Thymus (tissue), 11 donors: ENCODE data around the gene SNAI1. TPM values are rescaled to one million over a fixed set of nuclear protein-coding genes. Genes with fewer than 3 reads are reported as not detected.
"Not testable (repeated sequence)": the region's sequence is repeated elsewhere in the genome, so short reads cannot be mapped to it uniquely, and the experiment has no call there.

Experiments
- DNase-seq, 9 donors: peaks; one replicate each; pipeline ENCODE4 v3.0.0-alpha.2; 2013; ENCODE audit warnings: low spot score in 9 of 9, low read depth in 6 of 9, missing footprints in 1 of 9
- H3K27ac ChIP-seq, 2 donors: one replicate each; pipeline ENCODE4 v1.5.1; 2013; ENCODE audit warnings: control low read depth in 1 of 2, low read depth in 1 of 2, low read length in 1 of 2, mild to moderate bottlenecking in 1 of 2, moderate library complexity in 1 of 2
- H3K27me3 ChIP-seq, 2 donors: one replicate each; pipeline ENCODE4 v1.5.1; 2013; ENCODE audit warnings: low read length in 1 of 2; ENCODE audit not compliant: control insufficient read depth in 2 of 2, insufficient read depth in 1 of 2
- H3K36me3 ChIP-seq, 2 donors: one replicate each; pipeline ENCODE4 v1.5.1; 2013; ENCODE audit warnings: low read length in 1 of 2, mild to moderate bottlenecking in 1 of 2, moderate library complexity in 1 of 2; ENCODE audit not compliant: control insufficient read depth in 2 of 2, insufficient read depth in 2 of 2
- H3K4me1 ChIP-seq, 2 donors: one replicate each; pipeline ENCODE4 v1.5.1; 2013; ENCODE audit warnings: low read length in 2 of 2; ENCODE audit not compliant: control insufficient read depth in 2 of 2, insufficient read depth in 2 of 2
- H3K4me3 ChIP-seq, 2 donors: one replicate each; pipeline ENCODE4 v1.5.1; 2013; ENCODE audit warnings: low read length in 2 of 2, control low read depth in 1 of 2, mild to moderate bottlenecking in 1 of 2
- H3K9me3 ChIP-seq, 2 donors: one replicate each; pipeline ENCODE4 v1.5.1; 2013; ENCODE audit warnings: low read length in 1 of 2, mild to moderate bottlenecking in 1 of 2; ENCODE audit not compliant: control insufficient read depth in 2 of 2, insufficient read depth in 1 of 2
- WGBS: extraction: QIAGEN DNeasy Blood & Tissue Kit; methylation state at CpG from one replicate; pipeline ENCODE4 v1.1.7; 2013; 5-methylcytosine and 5-hydroxymethylcytosine counted together
- polyA plus RNA-seq: library from polyadenylated mRNA; stranded (reverse); fragments of 200-250 nt; gene quantifications from one replicate; pipeline ENCODE4 v1.2.3, GENCODE V29; 2013
- total RNA-seq: library from RNA; stranded (reverse); fragments of 120-200 nt; gene quantifications from one replicate; pipeline ENCODE4 v1.2.4, GENCODE V29; 2013
- donor health status: healthy.

The SNAI1 gene
- total and polyA plus RNA-seq, 2 donors, result 0.33 to 5.5 TPM

DNA sequence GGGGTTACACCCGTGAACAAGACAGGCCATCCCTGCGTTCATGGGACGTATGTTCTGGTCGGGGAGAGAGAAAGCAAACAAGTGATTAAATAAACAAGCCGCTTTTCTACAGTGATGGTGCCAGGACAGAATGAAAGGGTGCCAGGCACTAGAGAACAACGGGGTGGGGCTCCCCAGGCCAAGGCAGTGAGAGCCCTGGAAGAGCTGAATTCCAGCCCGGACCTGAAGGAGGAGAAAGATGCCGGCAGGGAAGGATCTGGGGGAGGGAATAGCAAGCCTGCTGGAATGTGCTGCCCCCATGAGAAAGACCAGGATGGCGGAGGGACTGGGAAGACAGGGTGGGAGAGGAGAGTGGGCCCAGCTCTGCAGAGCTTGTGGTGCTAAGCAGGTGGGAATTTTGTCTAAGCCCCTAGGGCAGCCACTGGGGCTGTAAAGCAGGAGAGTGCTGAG is 7.5 kb downstream of the SNAI1 start:
- Histone ChIP-seq H3K36me3 (no peaks in the 10 kb centered on the region), H3K27me3 (peaks cover 0 to 1% of the 10 kb centered on the region in 2 donors), H3K4me3 (no peak overlapping the region), H3K9me3 (no peaks in the 10 kb centered on the region), H3K4me1 (peaks cover 0 to 12% of the 10 kb centered on the region in 2 donors), H3K27ac (no peak overlapping the region)
- no peak for DNase-seq
- WGBS, result 92% methylated on average over 9 of the region's 9 CpGs

DNA sequence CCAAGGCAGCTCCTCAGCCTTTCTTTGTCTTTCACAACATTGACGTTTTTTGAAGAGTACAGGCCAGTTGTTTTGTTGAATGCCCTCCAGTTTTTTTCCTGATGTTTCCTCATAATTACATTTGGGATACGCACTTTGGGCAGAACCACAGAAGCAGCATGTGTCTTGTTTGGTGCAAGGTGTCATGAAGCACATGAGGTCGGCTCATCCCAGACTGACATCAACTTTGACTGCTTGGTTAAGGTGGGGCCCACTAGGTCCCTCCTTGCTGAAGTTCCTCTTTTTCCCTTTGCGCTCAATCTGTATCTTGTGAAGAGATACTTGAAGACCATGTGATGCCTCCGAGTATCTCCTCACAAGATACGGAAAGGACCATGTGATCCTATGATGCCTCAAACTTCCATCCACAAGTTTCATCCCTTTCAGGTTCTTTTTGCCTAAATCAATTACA is 10.5 kb downstream of the SNAI1 start:
- WGBS, result 23% methylated on average over 6 of the region's 6 CpGs
- DNase-seq, result no peak
- Histone ChIP-seq H3K27ac (no peak overlapping the region), H3K27me3 (no peaks in the 10 kb centered on the region), H3K9me3 (no peaks in the 10 kb centered on the region), H3K36me3 (no peaks in the 10 kb centered on the region), H3K4me1 (peaks cover 0 to 12% of the 10 kb centered on the region in 2 donors), H3K4me3 (no peak overlapping the region)

DNA sequence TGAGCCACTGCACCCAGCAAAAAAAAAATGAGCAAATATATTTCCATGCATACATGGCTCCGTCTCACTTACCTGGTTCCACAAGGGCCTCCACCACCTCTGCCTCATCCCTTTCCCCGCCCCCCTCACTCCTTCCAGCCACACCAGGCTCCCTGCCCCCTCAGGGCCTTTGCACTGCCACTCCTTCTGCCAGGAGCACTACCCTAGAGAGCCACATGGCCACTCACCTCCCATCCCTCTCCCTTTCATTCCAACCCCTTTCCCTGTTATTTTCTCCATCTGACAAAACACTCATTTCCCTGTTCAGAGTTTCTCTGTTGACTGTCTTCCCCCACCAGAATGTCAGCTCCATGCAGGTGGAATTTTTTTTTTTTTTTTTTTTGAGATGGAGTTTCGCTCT is 12.8 kb downstream of the SNAI1 start:
- Histone ChIP-seq H3K27ac (no peak overlapping the region), H3K4me1 (peaks cover 0 to 3% of the 10 kb centered on the region in 2 donors), H3K27me3 (no peaks in the 10 kb centered on the region), H3K36me3 (no peaks in the 10 kb centered on the region), H3K9me3 (no peaks in the 10 kb centered on the region), H3K4me3 (no peak overlapping the region)
- WGBS, result 95% methylated on average over 3 of the region's 3 CpGs
- DNase-seq, result no peak

DNA sequence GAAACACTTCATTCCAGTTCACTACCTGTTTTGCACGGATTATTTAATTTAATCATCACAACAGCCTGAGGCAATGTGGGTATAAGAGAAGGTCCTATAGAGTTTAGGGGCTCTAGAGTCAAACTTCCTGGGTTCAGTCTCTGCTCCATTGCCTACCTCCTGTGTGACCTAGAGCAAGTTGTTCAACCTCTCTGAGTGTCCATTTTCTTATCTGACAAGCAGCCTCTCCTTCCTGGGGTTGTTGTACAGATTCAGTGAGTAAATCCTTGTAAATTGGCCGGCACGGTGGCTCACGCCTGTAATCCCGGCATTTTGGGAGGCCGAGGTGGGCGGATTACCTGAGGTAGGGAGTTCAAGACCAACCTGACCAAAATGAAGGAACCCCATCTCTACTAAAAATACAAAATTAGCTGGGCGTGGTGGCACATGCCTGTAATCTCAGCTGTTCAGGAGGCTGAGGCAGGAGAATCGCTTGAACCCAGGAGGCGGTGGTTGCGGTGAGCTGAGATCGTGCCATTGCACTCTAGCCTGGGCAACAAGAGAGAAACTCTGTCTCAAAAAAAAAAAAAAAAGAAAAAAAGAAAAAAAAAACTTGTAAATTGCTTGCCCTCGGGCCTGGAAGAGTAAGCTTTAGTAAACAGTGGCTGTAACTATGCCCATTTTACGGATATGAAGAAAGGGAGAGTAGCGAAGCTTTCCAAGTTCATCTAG is 15.9 kb downstream of the SNAI1 start:
- 90% methylated on average over 15 of the region's 15 CpGs for WGBS
- H3K9me3 ChIP-seq, H3K4me3 ChIP-seq, H3K4me1 ChIP-seq, H3K27me3 ChIP-seq, H3K36me3 ChIP-seq, DNase-seq: not testable (repeated sequence)
- peak overlapping the region in 1 of 2 donors; percentile 5 for H3K27ac ChIP-seq

DNA sequence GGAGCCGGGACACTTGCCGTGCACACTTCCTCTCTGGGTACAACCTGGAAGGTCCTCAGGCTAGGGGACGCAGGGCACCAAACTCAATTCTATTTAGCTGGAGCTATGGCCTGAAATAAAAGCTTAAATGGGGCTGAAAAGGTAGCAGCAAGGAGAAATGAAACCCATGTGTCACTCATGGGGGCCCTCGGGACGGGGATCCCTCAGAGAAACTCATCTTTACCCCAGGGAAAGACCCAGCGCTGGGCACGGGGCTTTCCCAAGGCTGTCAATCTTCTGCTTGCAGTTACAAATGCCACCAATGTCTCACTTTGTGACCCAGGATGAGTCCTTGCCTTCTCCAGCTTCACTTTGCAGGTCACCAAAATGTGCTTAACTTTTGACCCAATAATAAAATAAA is 16.5 kb downstream of the SNAI1 start:
- peaks cover 0 to 3% of the 10 kb centered on the region in 2 donors for H3K4me1 ChIP-seq
- H3K36me3 ChIP-seq, result no peaks in the 10 kb centered on the region
- H3K27ac ChIP-seq, result no peak overlapping the region
- H3K9me3 ChIP-seq, result no peaks in the 10 kb centered on the region
- 83% methylated on average over 7 of the region's 7 CpGs for WGBS
- H3K4me3 ChIP-seq, result no peak overlapping the region
- H3K27me3 ChIP-seq, result no peaks in the 10 kb centered on the region
- no peak for DNase-seq

DNA sequence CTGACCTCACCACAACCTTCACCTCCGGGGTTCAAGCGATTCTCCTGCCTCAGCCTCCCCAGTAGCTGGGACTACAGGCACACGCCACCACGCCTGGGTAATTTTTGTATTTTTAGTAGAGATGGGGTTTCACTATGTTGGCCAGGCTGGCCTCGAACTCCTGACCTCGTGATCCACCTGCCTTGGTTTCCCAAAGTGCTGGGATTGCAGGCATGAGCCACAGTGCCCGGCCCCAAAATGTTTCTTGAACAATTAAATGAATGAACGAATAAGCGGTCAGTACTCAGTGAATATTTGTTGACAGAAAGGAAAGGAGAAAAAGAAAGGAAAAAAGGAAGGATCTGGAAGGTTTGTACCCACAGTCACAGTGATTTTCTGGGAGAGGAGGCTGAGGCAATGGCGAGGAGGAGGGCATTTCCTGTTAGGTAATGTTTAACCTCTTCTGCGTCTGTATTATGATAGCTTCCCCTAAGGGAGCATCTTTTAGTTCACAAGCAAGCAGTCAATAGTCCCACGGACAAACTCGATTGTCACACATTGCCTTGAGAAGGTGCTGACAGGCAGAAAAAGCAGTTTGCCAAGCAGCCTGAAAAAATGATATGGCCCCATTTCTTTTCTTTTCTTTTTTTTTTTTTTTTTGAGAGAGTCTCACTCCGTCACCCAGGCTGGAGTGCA is 17.9 kb downstream of the SNAI1 start:
- not testable (repeated sequence) for H3K36me3 ChIP-seq, H3K27ac ChIP-seq, H3K4me1 ChIP-seq, H3K9me3 ChIP-seq, H3K27me3 ChIP-seq, DNase-seq, H3K4me3 ChIP-seq
- WGBS, result 87% methylated on average over 14 of the region's 14 CpGs

DNA sequence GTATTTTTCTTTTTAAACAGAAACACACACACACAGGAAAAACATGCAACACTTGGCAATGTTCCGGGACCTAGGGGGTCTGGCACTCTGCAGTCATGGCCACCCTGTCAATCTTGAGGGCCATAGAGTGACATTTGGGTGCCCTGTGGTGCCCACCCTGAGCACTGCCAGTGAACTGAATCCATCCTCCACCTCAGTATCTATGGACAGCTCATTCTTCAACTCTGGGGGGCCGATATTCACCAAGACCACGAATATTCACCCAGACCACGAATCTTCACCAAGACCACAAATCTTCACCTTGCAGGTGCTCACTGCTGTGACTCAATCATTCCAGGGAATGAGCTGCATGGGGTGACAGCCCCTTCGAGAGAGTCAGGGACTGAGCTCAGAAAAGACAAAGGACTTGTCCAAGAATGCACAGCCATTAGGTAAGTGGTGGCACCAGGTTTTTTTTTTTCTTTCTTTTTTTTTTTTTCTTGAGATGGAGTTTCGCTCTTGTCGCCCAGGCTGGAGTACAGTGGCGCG is 19.1 kb downstream of the SNAI1 start:
- Histone ChIP-seq H3K4me1 (peaks cover 0 to 19% of the 10 kb centered on the region in 2 donors), H3K36me3 (no peaks in the 10 kb centered on the region), H3K9me3 (no peaks in the 10 kb centered on the region), H3K27me3 (no peaks in the 10 kb centered on the region), H3K4me3 (no peak overlapping the region), H3K27ac (no peak overlapping the region)
- DNase-seq, result no peak
- WGBS, result 77% methylated on average over 9 of the region's 9 CpGs

DNA sequence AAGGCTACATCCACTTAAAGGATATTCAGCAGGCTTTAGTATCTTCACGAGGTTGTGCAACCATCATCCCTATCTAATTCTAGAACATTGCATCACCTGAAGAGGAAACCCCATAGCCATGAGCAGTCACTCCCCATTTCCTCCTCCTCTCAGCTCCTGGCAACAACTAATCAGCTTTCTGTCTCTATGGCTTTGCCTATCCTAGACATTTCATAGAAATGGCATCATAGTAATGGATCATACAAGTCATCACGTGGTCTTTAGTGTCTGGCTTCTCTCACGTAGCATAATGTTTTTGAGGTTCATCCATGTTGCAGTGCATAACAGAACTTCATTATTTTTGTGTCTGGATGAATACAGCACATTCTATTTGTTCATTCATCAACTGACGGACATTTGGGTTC is 20.5 kb downstream of the SNAI1 start:
- Histone ChIP-seq H3K27me3 (no peaks in the 10 kb centered on the region), H3K9me3 (no peaks in the 10 kb centered on the region), H3K4me1 (peaks cover 0 to 21% of the 10 kb centered on the region in 2 donors), H3K4me3 (no peak overlapping the region), H3K36me3 (no peaks in the 10 kb centered on the region), H3K27ac (no peak overlapping the region)
- 57% methylated on average over 4 of the region's 4 CpGs for WGBS
- DNase-seq, result no peak

DNA sequence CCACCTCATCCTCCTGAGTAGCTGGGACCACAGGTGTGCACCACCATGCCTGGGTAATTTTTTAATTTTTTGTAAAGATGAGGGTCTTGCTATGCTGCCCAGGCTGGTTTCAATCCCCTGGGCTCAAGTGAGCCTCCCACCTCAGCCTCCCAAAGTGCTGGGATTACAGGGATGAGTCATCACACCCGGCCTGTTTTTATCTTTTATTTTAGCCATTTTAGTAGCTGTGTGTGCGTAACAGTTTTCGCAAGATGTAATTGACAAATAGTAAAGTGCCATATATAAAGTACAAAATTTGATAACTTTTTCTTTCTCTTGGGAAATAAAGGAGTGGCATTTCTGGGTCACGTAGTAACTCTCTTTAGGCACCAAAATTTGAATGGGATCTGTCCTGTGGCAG is 21.4 kb downstream of the SNAI1 start:
- peaks cover 0 to 2% of the 10 kb centered on the region in 2 donors for H3K27me3 ChIP-seq
- DNase-seq, result no peak
- H3K4me3 ChIP-seq, result no peak overlapping the region
- no peaks in the 10 kb centered on the region for H3K36me3 ChIP-seq
- H3K9me3 ChIP-seq, result no peaks in the 10 kb centered on the region
- H3K4me1 ChIP-seq, result peaks cover 0 to 21% of the 10 kb centered on the region in 2 donors
- 97% methylated on average over 4 of the region's 4 CpGs for WGBS
- H3K27ac ChIP-seq, result no peak overlapping the region
